Sigmoid colon (tissue), 7 donors: Measurements from ENCODE around the gene SLC50A1. TPM values are rescaled to one million over a fixed set of nuclear protein-coding genes. Genes with fewer than 3 reads are reported as not detected.
"Not testable (repeated sequence)": the region's sequence is repeated elsewhere in the genome, so short reads cannot be mapped to it uniquely, and the experiment has no call there.

ENCODE experiments used
- DNase-seq: peaks from one replicate; pipeline ENCODE4 v3.0.0-alpha.2; 2019
- H3K27ac ChIP-seq, 4 donors: fragments of 200-600 bp; sonication (generic); one replicate each; pipeline ENCODE4 v1.5.1; 2016 to 2019; ENCODE audit warnings: mild to moderate bottlenecking in 1 of 4
- H3K27me3 ChIP-seq, 3 donors: fragments of 200-600 bp; sonication (generic); one replicate each; pipeline ENCODE4 v1.5.1; 2019; ENCODE audit warnings: mild to moderate bottlenecking in 1 of 3
- H3K36me3 ChIP-seq, 4 donors: fragments of 200-600 bp; sonication (generic); one replicate each; pipeline ENCODE4 v1.5.1; 2016 to 2019
- H3K4me1 ChIP-seq, 4 donors: fragments of 200-600 bp; sonication (generic); one replicate each; pipeline ENCODE4 v1.5.1; 2017 to 2019
- H3K4me3 ChIP-seq, 4 donors: fragments of 200-600 bp; sonication (generic); one replicate each; pipeline ENCODE4 v1.5.1; 2017 to 2019; ENCODE audit warnings: mild to moderate bottlenecking in 2 of 4, moderate library complexity in 1 of 4
- H3K9me3 ChIP-seq, 4 donors: fragments of 200-600 bp in 3 of 4; sonication (generic) in 3 of 4; one replicate each; pipeline versions ENCODE4 v1.5.1 to v1.6.1; 2013 to 2019
- EP300 ChIP-seq, 4 donors: sonication (generic); formaldehyde crosslinking; IDR thresholded peaks; one replicate each; pipeline ENCODE4 v1.6.1; 2017; ENCODE audit warnings: antibody characterized with exemption in 4 of 4
- POLR2A ChIP-seq, 2 donors: fragments of 450-650 bp; IDR thresholded peaks; one replicate each; pipeline ENCODE4 v1.6.1; 2016; ENCODE audit warnings: antibody characterized with exemption in 2 of 2, mild to moderate bottlenecking in 2 of 2, moderate library complexity in 2 of 2
- POLR2AphosphoS5 ChIP-seq, 4 donors: sonication (generic); formaldehyde crosslinking; IDR thresholded peaks; one replicate each; pipeline ENCODE4 v1.6.1; 2017; ENCODE audit warnings: antibody characterized with exemption in 4 of 4
- WGBS, 2 donors: extraction: QIAGEN DNeasy Blood & Tissue Kit; methylation state at CpG; one replicate each; pipeline ENCODE4 v1.1.7; 2013; 5-methylcytosine and 5-hydroxymethylcytosine counted together
- intact Hi-C: fragments of 100-400 bp; cut with DNase I; formaldehyde crosslinking; loops from one replicate; pipeline ENCODE4 v1.15.1; 2023
- polyA plus RNA-seq, 3 donors: library from polyadenylated mRNA; stranded (reverse); fragments of 200-250 nt; gene quantifications; one replicate each; pipeline ENCODE4 v1.2.3, GENCODE V29; 2013
- total RNA-seq, 4 donors: library from RNA; depleted of rRNA; stranded (reverse); fragments of >200 nt; gene quantifications; one replicate each; pipeline ENCODE4 v1.1.0, GENCODE V29; 2016
- TF ChIP-seq, protein P1 (sequence below), 4 experiments: fragments of 450-650 bp in 3 of 4; fragments of 200-600 bp in 1 of 4; IDR thresholded peaks; one replicate each; pipeline ENCODE4 v1.5.1; 2016 to 2019; ENCODE audit warnings: antibody characterized with exemption in 4 of 4, mild to moderate bottlenecking in 3 of 4, moderate library complexity in 2 of 4
- donor health status: healthy with polysubstance abuse.
- donor health status: Bipolar disorder and iron deficiency.
- donor health status: healthy.

SLC50A1 gene
- total and polyA plus RNA-seq, 7 donors: 8.0 to 151 (median 21.4) TPM

DNA sequence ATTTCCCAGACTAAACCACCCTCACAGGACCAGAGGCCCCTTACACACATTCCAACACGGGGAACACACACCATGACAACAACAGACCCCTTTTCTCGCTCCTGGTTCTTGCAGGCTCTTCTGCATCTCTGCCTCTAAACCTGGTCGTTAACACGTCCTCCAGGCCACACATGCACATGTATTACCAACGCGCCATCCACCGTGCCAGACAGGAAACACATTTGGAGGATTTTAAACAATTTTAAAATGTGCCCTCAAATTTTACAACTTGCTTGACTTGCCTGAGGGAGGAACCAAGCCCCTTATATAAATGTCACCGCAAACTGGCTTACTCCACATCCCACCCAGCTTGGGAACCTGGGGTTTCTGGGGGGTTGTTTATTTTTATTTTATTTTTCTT, 24.8 kb upstream of the SLC50A1 start:
- 48 to 79% methylated on average over 8 of the region's 8 CpGs for WGBS, 2 donors
- Histone ChIP-seq H3K9me3 (no peaks in the 10 kb centered on the region), H3K4me1 (no peaks in the 10 kb centered on the region), H3K36me3 (no peaks in the 10 kb centered on the region), H3K27ac (no peak overlapping the region), H3K4me3 (no peak overlapping the region), H3K27me3 (no peaks in the 10 kb centered on the region)
- no peak for DNase-seq
- intact Hi-C loops: no loop called here
- TF ChIP-seq POLR2AphosphoS5 (IDR thresholded peaks at IDR 0.05) (no peak), EP300 (IDR thresholded peaks at IDR 0.05) (no peak), POLR2A (IDR thresholded peaks at IDR 0.05) (no peak)
- TF ChIP-seq, protein P1, sequence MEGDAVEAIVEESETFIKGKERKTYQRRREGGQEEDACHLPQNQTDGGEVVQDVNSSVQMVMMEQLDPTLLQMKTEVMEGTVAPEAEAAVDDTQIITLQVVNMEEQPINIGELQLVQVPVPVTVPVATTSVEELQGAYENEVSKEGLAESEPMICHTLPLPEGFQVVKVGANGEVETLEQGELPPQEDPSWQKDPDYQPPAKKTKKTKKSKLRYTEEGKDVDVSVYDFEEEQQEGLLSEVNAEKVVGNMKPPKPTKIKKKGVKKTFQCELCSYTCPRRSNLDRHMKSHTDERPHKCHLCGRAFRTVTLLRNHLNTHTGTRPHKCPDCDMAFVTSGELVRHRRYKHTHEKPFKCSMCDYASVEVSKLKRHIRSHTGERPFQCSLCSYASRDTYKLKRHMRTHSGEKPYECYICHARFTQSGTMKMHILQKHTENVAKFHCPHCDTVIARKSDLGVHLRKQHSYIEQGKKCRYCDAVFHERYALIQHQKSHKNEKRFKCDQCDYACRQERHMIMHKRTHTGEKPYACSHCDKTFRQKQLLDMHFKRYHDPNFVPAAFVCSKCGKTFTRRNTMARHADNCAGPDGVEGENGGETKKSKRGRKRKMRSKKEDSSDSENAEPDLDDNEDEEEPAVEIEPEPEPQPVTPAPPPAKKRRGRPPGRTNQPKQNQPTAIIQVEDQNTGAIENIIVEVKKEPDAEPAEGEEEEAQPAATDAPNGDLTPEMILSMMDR (IDR thresholded peaks at IDR 0.05): no peak

DNA sequence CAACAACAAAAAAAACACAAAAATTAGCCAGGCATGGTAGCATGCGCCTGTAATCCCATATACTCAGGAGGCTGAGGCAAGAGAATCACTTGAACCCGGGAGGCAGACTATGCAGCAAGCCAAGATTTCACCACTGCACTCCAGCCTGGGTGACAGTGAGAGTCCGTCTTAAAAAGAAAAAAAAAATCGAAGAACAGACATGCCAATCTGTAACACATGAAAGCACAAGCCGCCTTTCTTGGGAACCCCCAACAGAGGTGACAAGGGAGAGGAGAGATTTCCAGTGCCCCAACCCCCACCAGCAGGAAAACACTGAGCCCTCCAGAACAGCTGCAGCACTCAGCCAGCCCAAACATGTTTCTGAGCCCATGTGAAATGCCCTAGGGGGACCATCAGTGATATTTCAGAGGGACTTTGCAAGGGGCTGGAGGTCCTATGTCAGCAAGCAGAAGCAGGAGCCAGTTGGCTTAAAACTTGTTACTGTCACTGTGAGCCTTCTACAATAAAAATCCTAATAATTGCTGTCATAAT, 22.1 kb upstream of the SLC50A1 start:
- intact Hi-C loops: no loop called here
- H3K36me3 ChIP-seq: no peaks in the 10 kb centered on the region

DNA sequence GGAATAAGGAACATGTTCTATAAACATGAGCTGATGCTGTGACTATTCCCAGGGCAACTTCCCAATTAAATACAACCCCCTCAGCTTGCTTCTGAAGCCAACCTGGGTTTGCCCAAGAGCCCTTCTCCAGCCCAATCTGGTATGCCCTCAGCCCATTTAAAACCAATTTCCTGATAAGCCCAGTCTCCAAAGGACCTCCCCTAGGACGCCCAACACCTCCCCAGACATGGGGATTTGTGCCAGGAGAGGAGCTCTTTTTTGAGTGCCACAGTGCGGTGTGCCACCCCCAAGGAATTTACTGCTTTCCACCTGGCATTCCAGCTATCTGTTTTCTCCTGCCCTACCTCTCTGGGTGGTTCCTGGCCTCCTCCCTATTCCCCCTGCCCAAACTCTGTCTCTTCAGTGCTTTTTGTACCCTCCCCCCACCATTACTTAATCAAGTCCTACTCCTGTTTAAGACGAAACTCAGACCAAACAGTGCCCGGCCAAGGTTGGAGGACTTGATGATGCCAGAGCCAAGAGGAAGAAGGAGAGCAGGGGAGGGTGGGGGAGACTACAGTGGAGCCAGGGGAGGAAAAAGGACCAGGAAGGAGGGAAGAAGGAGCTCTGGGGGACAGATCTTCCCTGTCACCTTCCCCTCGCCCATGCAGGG, 19.4 kb upstream of the SLC50A1 start:
- intact Hi-C loops: no loop called here
- TF ChIP-seq, protein P1 (IDR thresholded peaks at IDR 0.05): no peak
- TF ChIP-seq EP300 (IDR thresholded peaks at IDR 0.05) (no peak), POLR2A (IDR thresholded peaks at IDR 0.05) (no peak), POLR2AphosphoS5 (IDR thresholded peaks at IDR 0.05) (no peak)
- no peaks in the 10 kb centered on the region for H3K4me1 ChIP-seq
- H3K9me3 ChIP-seq: no peaks in the 10 kb centered on the region
- no peak for DNase-seq
- no peak overlapping the region for H3K4me3 ChIP-seq
- no peaks in the 10 kb centered on the region for H3K36me3 ChIP-seq
- no peak overlapping the region for H3K27ac ChIP-seq
- 46 to 70% methylated on average over 5 of the region's 5 CpGs for WGBS, 2 donors
- H3K27me3 ChIP-seq: peaks cover 0 to 4% (median 0%) of the 10 kb centered on the region in 3 donors

More for the DNA sequence above, 22.1 kb upstream of the SLC50A1 start:
- no peaks in the 10 kb centered on the region for H3K4me1 ChIP-seq
- H3K27me3 ChIP-seq: peaks cover 0 to 4% (median 0%) of the 10 kb centered on the region in 3 donors
- DNase-seq: no peak
- TF ChIP-seq, protein P1 (IDR thresholded peaks at IDR 0.05): no peak
- no peak for TF ChIP-seq POLR2AphosphoS5 (IDR thresholded peaks at IDR 0.05)
- TF ChIP-seq EP300 (IDR thresholded peaks at IDR 0.05): no peak
- TF ChIP-seq POLR2A (IDR thresholded peaks at IDR 0.05): no peak
- no peaks in the 10 kb centered on the region for H3K9me3 ChIP-seq
- H3K4me3 ChIP-seq: no peak overlapping the region
- H3K27ac ChIP-seq: no peak overlapping the region
- WGBS, 2 donors: 83 to 84% methylated on average over 5 of the region's 5 CpGs

DNA sequence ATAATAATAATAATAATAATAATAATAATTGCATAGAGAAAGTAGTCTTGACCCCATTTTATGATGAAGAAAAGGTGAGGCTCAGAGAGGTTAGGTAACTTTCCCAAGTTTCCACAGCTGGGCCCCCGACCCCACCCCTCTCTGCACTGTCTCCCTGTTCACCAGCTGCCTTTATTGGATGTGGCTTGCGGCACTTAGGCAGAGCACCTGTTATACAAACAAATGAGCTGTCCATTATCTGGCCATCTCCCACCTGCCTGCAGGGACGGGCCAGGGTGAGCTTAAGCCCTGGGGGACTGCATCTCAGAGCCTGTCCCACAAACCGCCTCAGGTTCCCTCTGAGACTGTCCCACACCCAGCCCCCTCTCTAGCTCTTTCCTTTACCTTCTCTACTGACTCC, 18.0 kb upstream of the SLC50A1 start:
- DNase-seq: no peak
- Histone ChIP-seq H3K4me3 (no peak overlapping the region), H3K9me3 (no peaks in the 10 kb centered on the region), H3K4me1 (no peaks in the 10 kb centered on the region), H3K36me3 (no peaks in the 10 kb centered on the region), H3K27me3 (peaks cover 0 to 4% (median 0%) of the 10 kb centered on the region in 3 donors), H3K27ac (no peak overlapping the region)
- no peak for TF ChIP-seq POLR2A (IDR thresholded peaks at IDR 0.05)
- TF ChIP-seq, protein P1 (IDR thresholded peaks at IDR 0.05): no peak
- no peak for TF ChIP-seq POLR2AphosphoS5 (IDR thresholded peaks at IDR 0.05)
- TF ChIP-seq EP300 (IDR thresholded peaks at IDR 0.05): no peak
- intact Hi-C loops: no loop called here
- WGBS, 2 donors: 28 to 66% methylated on average over 4 of the region's 4 CpGs

DNA sequence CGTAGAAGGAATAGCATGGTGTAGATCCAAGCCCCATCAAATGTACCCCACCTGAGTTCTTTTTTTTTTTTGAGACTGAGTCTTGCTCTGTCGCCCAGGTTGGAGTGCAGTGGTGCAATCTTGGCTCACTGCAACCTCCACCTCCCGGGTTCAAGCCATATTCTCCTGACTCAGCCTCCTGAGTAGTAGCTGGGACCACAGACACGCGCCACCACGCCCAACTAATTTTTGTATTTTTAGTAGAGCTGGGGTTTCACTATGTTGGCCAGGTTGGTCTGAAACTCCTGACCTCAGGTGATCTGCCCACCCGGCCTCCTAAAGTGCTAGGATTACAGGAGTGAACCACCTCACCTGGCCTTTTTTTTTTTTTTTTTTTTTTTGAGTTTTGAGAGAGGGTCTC, 17.6 kb upstream of the SLC50A1 start:
- intact Hi-C loops, DNase-seq, H3K4me1 ChIP-seq, H3K9me3 ChIP-seq, H3K36me3 ChIP-seq, H3K4me3 ChIP-seq, H3K27ac ChIP-seq, H3K27me3 ChIP-seq: not testable (repeated sequence)
- WGBS, 2 donors: 86 to 91% methylated on average over 7 of the region's 7 CpGs
